CD4-positive, alpha-beta T cell treated with Interleukin-4 for 4 hours (primary cell): ENCODE results near the gene NAIF1.
"Not testable (repeated sequence)": the region's sequence is repeated elsewhere in the genome, so short reads cannot be mapped to it uniquely, and the experiment has no call there.

Experiments
- DNase-seq: peaks from one replicate; pipeline ENCODE4 v3.0.0-alpha.2; 2020

NAIF1 gene

DNA sequence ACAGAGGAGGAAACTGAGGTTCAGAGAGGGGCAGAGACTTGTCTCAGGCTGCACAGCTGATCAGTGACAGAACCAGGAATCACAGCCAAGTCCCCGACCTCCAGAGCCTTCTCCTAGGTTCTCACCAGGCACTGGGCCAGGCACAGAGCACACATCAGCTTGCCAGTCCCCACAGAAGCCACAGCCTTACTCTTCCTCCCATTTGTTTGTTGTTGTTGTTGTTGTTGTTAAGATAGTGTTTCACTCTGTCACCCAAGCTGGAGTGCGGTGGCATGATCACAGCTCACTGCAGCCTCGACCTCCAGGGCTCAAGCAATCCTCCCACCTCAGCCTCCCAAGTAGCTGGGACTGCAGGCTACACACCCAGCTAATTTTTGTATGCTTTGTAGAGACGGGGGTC is 41.4 kb downstream of the NAIF1 start:
- DNase-seq = peak; percentile 65

DNA sequence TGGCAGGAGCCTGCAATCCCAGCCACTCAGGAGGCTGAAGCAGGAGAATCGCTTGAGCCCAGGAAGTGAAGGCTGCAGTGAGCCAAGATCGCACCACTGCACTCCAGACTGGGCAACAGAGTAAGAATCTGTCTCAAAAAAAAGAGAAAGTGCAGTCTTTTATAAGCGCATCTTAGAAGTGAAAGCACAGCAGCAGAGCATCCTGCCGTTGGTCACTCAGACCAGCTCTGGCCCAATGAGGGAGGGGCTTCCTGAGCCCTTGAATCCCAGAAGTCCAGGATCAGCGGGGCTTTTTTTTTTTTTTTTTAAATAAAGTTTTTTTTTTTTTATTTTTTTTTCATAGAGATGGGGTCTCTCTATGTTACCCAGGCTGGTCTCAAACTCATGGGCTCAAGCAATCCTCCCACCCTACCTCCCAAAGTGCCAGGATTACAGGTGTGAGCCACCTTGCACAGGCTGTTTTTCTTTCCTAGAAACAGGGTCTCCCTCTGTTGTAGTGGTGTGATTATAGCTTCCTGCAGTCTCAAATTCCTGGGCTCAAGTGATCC is 42.3 kb downstream of the NAIF1 start:
- no peak for DNase-seq

DNA sequence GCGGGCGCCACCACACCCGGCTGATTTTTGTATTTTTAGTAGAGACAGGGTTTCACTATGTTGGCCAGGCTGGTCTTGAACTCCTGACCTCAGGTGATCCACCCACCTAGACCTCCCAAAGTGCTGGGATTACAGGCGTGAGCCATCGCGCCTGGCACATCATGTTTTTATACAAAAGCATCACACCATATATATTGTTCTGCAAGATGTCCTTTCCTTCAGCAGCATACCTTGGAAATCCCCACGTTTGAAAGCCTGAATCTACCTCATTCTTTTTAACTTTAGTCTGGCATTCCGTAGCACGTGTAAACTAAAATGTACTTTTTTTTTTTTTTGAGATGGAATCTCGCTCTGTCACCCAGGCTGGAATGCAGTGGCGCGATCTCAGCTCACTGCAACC is 43.4 kb downstream of the NAIF1 start:
- DNase-seq = not testable (repeated sequence)

GRCh38 chr9:128022886-128023285 is 44.2 kb downstream of the NAIF1 start:
- no peak for DNase-seq

GRCh38 chr9:128021098-128021497 is 46.0 kb downstream of the NAIF1 start:
- no peak for DNase-seq

- DNase-seq = no peak
These were observed 46.4 kb downstream of the NAIF1 start for GRCh38 chr9:128020692-128021091.

DNA sequence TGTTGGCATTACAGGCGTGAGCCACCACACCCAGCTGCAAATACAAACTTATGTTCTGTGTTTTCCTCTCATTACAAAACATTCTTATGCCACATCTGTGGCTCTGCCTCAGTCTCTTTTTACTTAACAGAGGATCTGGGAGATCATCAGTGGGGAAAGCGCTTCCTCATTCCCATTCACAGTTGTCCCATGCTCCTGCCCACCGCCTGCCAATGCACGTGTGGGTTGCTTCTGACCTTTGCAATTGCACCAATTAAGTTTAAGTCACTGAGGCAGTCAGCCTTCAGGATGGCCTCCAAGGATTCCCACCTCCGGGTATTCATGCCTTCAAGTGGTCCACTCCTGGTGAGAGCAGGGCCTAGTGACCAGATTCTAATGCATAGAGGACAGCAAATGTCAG is 51.4 kb downstream of the NAIF1 start:
- no peak for DNase-seq
